Measurements from ENCODE around the gene NPL.

- TF ChIP-seq EZH2 (IDR thresholded peaks at IDR 0.05; ENCODE audit: borderline replicate concordance, low read length) (no peak), CTCF (IDR thresholded peaks at IDR 0.05; ENCODE audit: low read length) (no peak)
Measured at GRCh38 chr1:182872881-182873280, 83.3 kb downstream of the NPL start.

Measured in OCI-LY1 (cell line).